HepG2 (cell line): ENCODE data around the gene BCAS1. TPM values are rescaled to one million over a fixed set of nuclear protein-coding genes. Genes with fewer than 3 reads are reported as not detected.

ENCODE experiments used
- ATAC-seq: fragments of 200-7000 bp; cut with Tn5 transposase; 3 replicates; pipeline ENCODE4 v1.9.1; 2020; ENCODE audit warnings: mild to moderate bottlenecking, moderate library complexity
- BruUV-seq: library from RNA; stranded (reverse); fragments of 400-500 nt; replicated peaks from 2 replicates; lab custom pipeline; 2021; lab: Mats Ljungman, UMichigan
- CTCF ChIA-PET: fragments of 300-600 bp; formaldehyde crosslinking; extraction: SDS; loops from one replicate; lab custom pipeline; 2021; ENCODE audit warnings: low total read pairs, inconsistent platforms, low intra/inter-chr PET ratio; lab: Yijun Ruan, JAX
- POLR2A ChIA-PET: fragments of 350-600 bp; sonication (Branson Sonifier 250); formaldehyde crosslinking; loops from one replicate; lab custom pipeline; 2020; ENCODE audit warnings: antibody characterized with exemption, inconsistent platforms; lab: Yijun Ruan, JAX
- DNase-seq: peaks from one replicate; pipeline ENCODE4 v3.0.0-alpha.2; 2015; ENCODE audit warnings: low spot score
- FAIRE-seq: peaks from 3 replicates; lab custom pipeline; 2011; peaks lifted over from hg19 to GRCh38; lab: Jason Lieb, UNC
- H2AFZ ChIP-seq: one replicate; pipeline ENCODE4 v1.6.1; 2011; ENCODE audit warnings: low read length, inconsistent platforms
- H3K27ac ChIP-seq: fragments of 300-600 bp; 3 replicates; pipeline ENCODE4 v1.8.0; 2011; ENCODE audit warnings: mixed run types, mild to moderate bottlenecking, mixed read lengths, low read length, inconsistent platforms; ENCODE audit not compliant: insufficient read depth; ENCODE audit errors: extremely low read length
- H3K27me3 ChIP-seq, 2 experiments: fragments of 200-600 bp in 1 of 2; 2 replicates in 1 of 2; 3 replicates in 1 of 2; pipeline versions ENCODE4 v1.6.0 to v1.8.0; 2011; ENCODE audit warnings: low read length in 2 of 2, mild to moderate bottlenecking in 2 of 2, moderate library complexity in 2 of 2, inconsistent platforms in 1 of 2; ENCODE audit not compliant: insufficient read depth in 2 of 2, control insufficient read depth in 1 of 2
- H3K36me3 ChIP-seq, 2 experiments: fragments of 200-600 bp in 1 of 2; replicated peaks in 1 of 2; 2 replicates in 1 of 2; 3 replicates in 1 of 2; pipeline versions ENCODE4 v1.5.1 to v1.8.0; 2011; ENCODE audit warnings: low read length in 2 of 2, inconsistent platforms in 1 of 2; ENCODE audit not compliant: insufficient read depth in 2 of 2, control insufficient read depth in 1 of 2
- H3K4me1 ChIP-seq: 2 replicates; pipeline ENCODE4 v1.5.1; 2012; ENCODE audit warnings: low read length, inconsistent platforms; ENCODE audit not compliant: insufficient read depth
- H3K4me2 ChIP-seq: 2 replicates; pipeline ENCODE4 v1.6.0; 2011; ENCODE audit warnings: low read depth, low read length, inconsistent platforms
- H3K4me3 ChIP-seq, 3 experiments: fragments of 200-600 bp in 1 of 3; sonication (generic), shearing (Covaris generic) in 1 of 3; replicated peaks in 1 of 3; 2 replicates each; pipeline ENCODE4 v1.5.1; 2011 to 2016; ENCODE audit warnings: low read length in 3 of 3, inconsistent platforms in 2 of 3, low read depth in 2 of 3, mild to moderate bottlenecking in 2 of 3, control low read depth in 1 of 3, mixed read lengths in 1 of 3; ENCODE audit not compliant: insufficient read depth in 1 of 3
- H3K79me2 ChIP-seq: one replicate; pipeline ENCODE4 v1.6.1; 2011; ENCODE audit warnings: low read length, inconsistent platforms; ENCODE audit not compliant: insufficient read depth
- H3K9ac ChIP-seq: 2 replicates; pipeline ENCODE4 v1.6.0; 2011; ENCODE audit warnings: mild to moderate bottlenecking, low read depth, low read length, inconsistent platforms; ENCODE audit not compliant: insufficient read depth
- H3K9me3 ChIP-seq: 2 replicates; pipeline ENCODE4 v1.5.1; 2012; ENCODE audit warnings: mild to moderate bottlenecking, low read length
- H4K20me1 ChIP-seq: 2 replicates; pipeline ENCODE4 v1.6.0; 2011; ENCODE audit warnings: inconsistent platforms, mild to moderate bottlenecking, low read length, moderate library complexity; ENCODE audit not compliant: insufficient read depth
- MLXIP ChIP-seq: sonication (generic); formaldehyde crosslinking; IDR thresholded peaks from 2 replicates; pipeline ENCODE4 v1.9.0; 2021; ENCODE audit warnings: missing genetic modification reagents, borderline replicate concordance
- SRSF9 ChIP-seq: fragments of 200-400 bp; formaldehyde crosslinking; IDR thresholded peaks from 2 replicates; pipeline ENCODE4 v1.6.1; 2018; ENCODE audit warnings: borderline replicate concordance, mild to moderate bottlenecking, low read depth, low read length; ENCODE audit not compliant: insufficient read depth, poor library complexity, severe bottlenecking
- ZFP82 ChIP-seq: sonication (generic); formaldehyde crosslinking; IDR thresholded peaks from 2 replicates; pipeline ENCODE4 v1.5.1; 2020; ENCODE audit warnings: mild to moderate bottlenecking, missing genetic modification reagents, borderline replicate concordance
- WGBS: methylation state at CpG from one replicate; pipeline ENCODE4 v1.1.6; 2017; ENCODE audit warnings: low lambda C conversion rate; 5-methylcytosine and 5-hydroxymethylcytosine counted together
- in situ Hi-C: cut with HindIII; loops from 2 replicates; pipeline ENCODE4 v1.10.0; 2017; ENCODE audit warnings: low pct_unique_long_range_greater_than_20kb; ENCODE audit not compliant: extremely low pct_ligation_motif_present
- intact Hi-C: fragments of 100-400 bp; cut with micrococcal nuclease; formaldehyde crosslinking; loops from one replicate; pipeline ENCODE4 v1.10.0; 2022; ENCODE audit not compliant: unreplicated experiment
- polyA plus RNA-seq, 8 experiments: library from polyadenylated mRNA; depleted of rRNA in 3 of 8; stranded (reverse) in 7 of 8; unstranded in 1 of 8; fragments of >200 nt; fragmentation: Illumina TruSeq in 4 of 8; extraction: Trizol in 4 of 8; gene quantifications; 2 replicates each; pipeline versions ENCODE4 v1.2.1 to v1.2.3, GENCODE V29; 2011 to 2016; ENCODE audit warnings: low read depth in 4 of 8, missing spikeins in 1 of 8, mixed read lengths in 1 of 8; ENCODE audit not compliant: insufficient read depth in 1 of 8
- total RNA-seq, 5 experiments: library from RNA; depleted of rRNA; stranded (reverse); fragments of >200 nt; fragmentation: Illumina TruSeq; extraction: Trizol; gene quantifications; 2 replicates each; pipeline ENCODE4 v1.2.3, GENCODE V29; 2016; ENCODE audit warnings: low read depth in 1 of 5

Gene BCAS1
- total and polyA plus RNA-seq, 2 of the 13 experiments (the other 11 are each of a cell fraction or from before 2014, with no cell fraction given), result 0.55 to 0.91 TPM

- Histone ChIP-seq H3K9ac (no peak overlapping the region), H3K4me2 (peak overlapping the region; percentile 48), H3K4me3 (0 out of 6 replicates have a peak overlapping the region, but pooled peaks of 1 of the 3 experiments have one; percentile 9), H3K79me2 (no peaks in the 10 kb centered on the region), H4K20me1 (no peaks in the 10 kb centered on the region), H3K27ac (no peak overlapping the region), H3K27me3 (peaks cover 1 to 13% of the 10 kb centered on the region in 2 experiments; a peak in 2 of 5 replicates), H3K36me3 (no peaks in the 10 kb centered on the region), H3K9me3 (no peaks in the 10 kb centered on the region), H3K4me1 (peaks cover 39% of the 10 kb centered on the region), H2AFZ (peak overlapping the region; percentile 93)
- in situ Hi-C loops (no loop called here), intact Hi-C loops (no loop called here)
- no peak for TF ChIP-seq SRSF9
- 0 out of 2 replicates have a peak, but pooled peaks have one; percentile 7 for TF ChIP-seq ZFP82 (CRISPR knock-in tag)
- WGBS, result 9% methylated on average over 9 of the region's 9 CpGs
- FAIRE-seq, result no peak
- peak; percentile 74 for ATAC-seq
- ChIA-PET CTCF (no interaction called here), POLR2A (interaction anchor here (1.0 to 1.3 kb wide), 3 partner anchors 17 to 19 kb away, joined by 3 to 5 read pairs (median 4); no protein-coding TSS in a partner anchor)
- BruUV-seq, result no TSS peak
- DNase-seq, result no peak
Measured at GRCh38 chr20:53897884-53898555, 172.4 kb downstream of the BCAS1 start.

- POLR2A ChIA-PET, result no interaction called here
- FAIRE-seq (no peak), DNase-seq (no peak), ATAC-seq (no peak)
- H2AFZ ChIP-seq, result no peak overlapping the region
- H4K20me1 ChIP-seq, result no peaks in the 10 kb centered on the region
- intact Hi-C loops (no loop called here), in situ Hi-C loops (no loop called here)
- no TSS peak for BruUV-seq
- no peak overlapping the region for H3K9ac ChIP-seq
- H3K4me3 ChIP-seq, result no peak overlapping the region
- peaks cover 37% of the 10 kb centered on the region for H3K4me1 ChIP-seq
- CTCF ChIA-PET, result no interaction called here
- no peak overlapping the region for H3K27ac ChIP-seq
- H3K36me3 ChIP-seq, result no peaks in the 10 kb centered on the region
- H3K4me2 ChIP-seq, result no peak overlapping the region
- H3K27me3 ChIP-seq, result peaks cover 1 to 9% of the 10 kb centered on the region in 2 experiments; a peak in 1 of 5 replicates
- 40% methylated on average over 4 of the region's 4 CpGs for WGBS
- no peaks in the 10 kb centered on the region for H3K9me3 ChIP-seq
- no peaks in the 10 kb centered on the region for H3K79me2 ChIP-seq
- TF ChIP-seq MLXIP, result no peak
- TF ChIP-seq, all 625 proteins: peak for 0
Measured at GRCh38 chr20:53896647-53897046, 173.7 kb downstream of the BCAS1 start.
